ENCODE measurements around the gene MYO1A.
"Not testable (repeated sequence)": the region's sequence is repeated elsewhere in the genome, so short reads cannot be mapped to it uniquely, and the experiment has no call there.

The MYO1A gene

GRCh38 chr12:56993346-56993745 lies 56.6 kb downstream of the MYO1A start:
- DNase-seq (ENCODE audit: low spot score), result peak; percentile 28

GRCh38 chr12:56991319-56992246 lies 58.3 kb downstream of the MYO1A start:
- peak; percentile 35 for DNase-seq (ENCODE audit: low spot score)

- peak; percentile 36 for DNase-seq (ENCODE audit: low spot score)
Measured at GRCh38 chr12:56990648-56991318, 59.1 kb downstream of the MYO1A start.

- DNase-seq (ENCODE audit: low spot score), result peak; percentile 7
Measured at GRCh38 chr12:56989861-56990610, 59.9 kb downstream of the MYO1A start.

GRCh38 chr12:56988207-56988739 lies 61.7 kb downstream of the MYO1A start:
- peak; percentile 35 for DNase-seq (ENCODE audit: low spot score)

- DNase-seq (ENCODE audit: low spot score), result peak; percentile 94
Measured at GRCh38 chr12:56987551-56988053, 62.3 kb downstream of the MYO1A start.

GRCh38 chr12:56987011-56987410 lies 62.9 kb downstream of the MYO1A start:
- DNase-seq (ENCODE audit: low spot score), result no peak

GRCh38 chr12:56985714-56986113 lies 64.2 kb downstream of the MYO1A start:
- not testable (repeated sequence) for DNase-seq (ENCODE audit: low spot score)

GRCh38 chr12:56983386-56983785 lies 66.5 kb downstream of the MYO1A start:
- peak; percentile 25 for DNase-seq (ENCODE audit: low spot score)

- DNase-seq (ENCODE audit: low spot score), result peak; percentile 35
Measured at GRCh38 chr12:56982578-56983236, 67.2 kb downstream of the MYO1A start.

GRCh38 chr12:56980941-56981530 lies 68.9 kb downstream of the MYO1A start:
- peak; percentile 22 for DNase-seq (ENCODE audit: low spot score)

GRCh38 chr12:56980268-56980667 lies 69.7 kb downstream of the MYO1A start:
- peak; percentile 26 for DNase-seq (ENCODE audit: low spot score)

GRCh38 chr12:56979628-56980027 lies 70.3 kb downstream of the MYO1A start:
- DNase-seq (ENCODE audit: low spot score), result peak; percentile 38
